ELF-1 (cell line): ENCODE data around the gene BLACAT1.

ENCODE experiments used
- DNase-seq: peaks from one replicate; pipeline ENCODE4 v3.0.0-alpha.2; 2016; ENCODE audit warnings: low read depth, low spot score

The BLACAT1 gene

GRCh38 chr1:205456868-205457745 is 1.3 kb upstream of the BLACAT1 start:
- peak; percentile 93 for DNase-seq

- peak; percentile 67 for DNase-seq
These were observed 580 bp upstream of the BLACAT1 start for GRCh38 chr1:205456383-205456867.

GRCh38 chr1:205454903-205455335 is 926 bp downstream of the BLACAT1 start:
- peak; percentile 76 for DNase-seq

DNA sequence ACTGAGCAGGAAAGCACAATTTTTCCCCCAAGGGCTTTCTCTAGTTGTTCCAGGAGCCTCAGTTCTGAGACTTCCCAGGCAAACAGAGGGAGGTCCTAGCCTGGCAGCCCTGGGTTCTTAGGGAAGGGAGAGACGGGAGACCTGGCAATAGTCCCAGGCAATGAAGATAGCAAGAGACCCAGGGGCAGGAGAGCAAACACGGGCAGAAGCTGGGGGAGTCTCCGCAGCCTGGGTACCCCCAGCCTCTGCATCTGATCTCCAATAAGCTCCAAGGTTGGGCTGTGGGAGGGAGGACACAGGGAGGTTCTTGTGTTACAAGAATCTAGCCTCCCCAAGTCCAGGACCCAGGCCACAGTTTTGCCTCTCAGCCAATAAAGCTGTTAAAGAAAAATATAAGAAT is 2.4 kb downstream of the BLACAT1 start:
- no peak for DNase-seq

- no peak for DNase-seq
These were observed 2.9 kb downstream of the BLACAT1 start for GRCh38 chr1:205452933-205453332.

GRCh38 chr1:205452364-205452763 is 3.5 kb downstream of the BLACAT1 start:
- no peak for DNase-seq

DNA sequence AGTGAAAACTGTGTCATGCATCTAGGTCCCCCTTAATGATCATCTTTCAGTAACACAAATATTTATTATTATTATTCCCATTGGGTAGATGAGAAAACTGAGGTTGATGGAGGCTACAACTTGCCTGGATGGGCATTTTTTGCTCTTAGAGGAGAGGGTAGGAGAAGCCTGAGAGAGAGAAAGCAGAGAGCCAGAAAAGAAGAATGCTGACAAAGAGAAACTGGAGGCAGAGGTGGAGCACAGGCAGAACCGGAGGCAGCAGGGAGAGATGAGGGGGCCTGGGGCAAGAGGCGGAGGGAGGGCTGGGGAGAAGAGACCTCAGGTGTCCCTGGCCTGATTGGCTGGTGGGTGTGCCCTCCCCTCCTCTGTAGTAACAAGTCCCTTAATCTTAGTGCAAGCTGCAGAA is 4.1 kb downstream of the BLACAT1 start:
- DNase-seq: peak; percentile 94

DNA sequence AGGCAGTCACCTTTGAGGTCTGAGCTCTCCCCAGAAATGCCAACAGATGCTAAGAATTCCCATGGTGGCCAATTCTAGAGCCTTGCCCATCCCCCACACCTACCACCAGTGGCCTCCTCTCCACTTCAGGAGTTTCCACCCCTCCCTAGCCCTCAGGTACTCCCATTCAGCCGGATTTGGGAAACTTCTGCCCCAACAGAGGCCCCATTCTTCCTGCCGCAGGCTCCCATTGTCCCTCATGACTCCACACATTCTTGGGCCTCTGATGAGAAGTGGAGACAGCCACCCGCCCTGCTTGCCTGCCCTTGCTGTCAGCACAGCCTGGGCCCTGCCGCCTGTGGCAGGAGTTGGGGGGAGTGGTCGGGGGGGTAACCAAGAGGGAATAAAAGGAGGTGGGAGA is 4.6 kb downstream of the BLACAT1 start:
- peak; percentile 88 for DNase-seq

DNA sequence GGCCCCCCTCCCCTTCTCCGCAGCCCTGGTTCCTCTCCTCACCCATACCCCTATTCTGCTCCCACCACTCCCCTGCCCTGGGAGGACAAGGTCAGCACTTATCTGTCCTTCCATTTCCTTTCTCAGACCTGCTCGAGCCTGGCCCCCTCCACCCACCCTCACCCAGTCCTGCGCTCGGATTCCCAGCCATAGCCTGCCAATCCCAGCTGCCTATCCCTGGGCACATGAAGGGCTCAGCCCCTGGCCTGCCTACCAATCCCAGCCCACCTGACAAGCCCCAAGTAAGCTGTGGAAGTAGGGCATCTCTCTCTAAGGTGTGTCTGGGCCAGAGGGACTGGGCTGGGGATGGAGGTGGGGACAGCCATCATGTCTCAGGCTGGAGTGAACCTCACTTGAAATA is 5.4 kb downstream of the BLACAT1 start:
- peak; percentile 76 for DNase-seq

DNA sequence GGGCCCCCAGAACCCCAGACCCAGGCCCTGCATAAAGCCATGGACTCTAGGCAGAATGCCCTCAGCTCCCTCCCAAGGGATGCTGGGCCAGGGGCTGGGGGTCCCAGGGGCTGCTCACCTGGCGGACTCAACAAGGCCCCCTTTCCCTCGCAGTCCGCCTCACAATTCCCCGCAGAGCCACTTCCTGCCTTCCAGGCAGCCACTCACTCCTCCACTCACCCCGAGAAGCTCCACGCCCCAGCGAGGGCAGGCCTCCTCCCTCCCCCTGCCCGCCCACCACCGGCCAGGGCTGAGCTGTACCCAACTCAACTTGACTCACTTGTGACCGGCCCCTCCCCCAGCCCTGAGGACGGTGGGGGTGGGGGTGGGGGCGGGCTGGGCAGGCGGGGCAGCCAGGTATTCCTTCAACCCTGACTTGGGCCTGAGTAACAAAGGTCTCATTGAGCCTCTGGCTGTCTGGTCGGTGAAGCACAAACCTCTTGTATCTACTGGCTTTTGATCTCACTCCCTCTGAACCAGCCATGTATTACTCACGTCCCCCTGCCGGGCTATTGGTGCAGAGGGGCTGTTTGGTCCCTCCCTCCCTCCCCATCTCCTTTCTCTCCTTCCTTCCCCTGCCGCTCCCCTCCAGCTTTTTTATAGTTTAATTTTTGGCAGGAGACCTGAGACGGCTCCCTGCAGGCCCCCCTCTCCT is 5.9 kb downstream of the BLACAT1 start:
- peak; percentile 93 for DNase-seq

GRCh38 chr1:205449254-205449749 is 6.5 kb downstream of the BLACAT1 start:
- DNase-seq: peak; percentile 62

GRCh38 chr1:205448540-205449253 is 7.1 kb downstream of the BLACAT1 start:
- peak; percentile 82 for DNase-seq

GRCh38 chr1:205447457-205448341 is 8.1 kb downstream of the BLACAT1 start:
- DNase-seq: peak; percentile 90

DNA sequence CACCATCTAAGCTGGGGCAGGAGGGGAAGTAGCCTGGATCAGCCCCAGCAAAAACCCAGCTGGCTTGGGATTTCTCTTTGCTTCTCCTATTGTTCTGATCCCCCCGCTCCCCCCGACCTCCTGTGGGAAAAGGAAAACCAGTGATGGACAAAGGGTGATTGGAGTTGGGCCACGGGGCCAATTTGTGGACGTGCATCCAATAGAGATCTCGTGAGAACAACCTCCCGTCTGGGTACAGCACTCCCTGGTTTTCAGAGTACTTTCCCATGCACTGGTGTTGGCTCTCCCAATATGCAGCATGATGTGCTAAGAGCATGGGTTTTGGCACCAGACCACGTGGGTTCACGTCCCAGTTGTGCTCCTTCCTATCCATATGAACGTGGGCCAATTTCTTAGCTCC is 9.0 kb downstream of the BLACAT1 start:
- DNase-seq: no peak

DNA sequence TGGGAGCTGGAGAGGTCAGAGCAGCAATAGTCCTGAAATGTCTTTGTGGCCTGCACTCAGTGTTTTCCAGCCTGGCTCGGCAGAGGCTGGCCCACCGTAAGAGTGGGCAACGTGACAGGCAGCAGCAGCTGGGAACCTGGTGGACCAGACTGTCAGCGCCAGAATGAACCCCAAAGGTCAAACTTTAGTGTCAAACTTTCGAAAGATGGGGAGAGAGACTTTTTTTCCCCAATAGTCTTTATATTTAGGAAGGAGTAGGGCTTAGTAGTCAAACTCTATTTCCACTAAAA is 10.3 kb downstream of the BLACAT1 start:
- DNase-seq: no peak

DNA sequence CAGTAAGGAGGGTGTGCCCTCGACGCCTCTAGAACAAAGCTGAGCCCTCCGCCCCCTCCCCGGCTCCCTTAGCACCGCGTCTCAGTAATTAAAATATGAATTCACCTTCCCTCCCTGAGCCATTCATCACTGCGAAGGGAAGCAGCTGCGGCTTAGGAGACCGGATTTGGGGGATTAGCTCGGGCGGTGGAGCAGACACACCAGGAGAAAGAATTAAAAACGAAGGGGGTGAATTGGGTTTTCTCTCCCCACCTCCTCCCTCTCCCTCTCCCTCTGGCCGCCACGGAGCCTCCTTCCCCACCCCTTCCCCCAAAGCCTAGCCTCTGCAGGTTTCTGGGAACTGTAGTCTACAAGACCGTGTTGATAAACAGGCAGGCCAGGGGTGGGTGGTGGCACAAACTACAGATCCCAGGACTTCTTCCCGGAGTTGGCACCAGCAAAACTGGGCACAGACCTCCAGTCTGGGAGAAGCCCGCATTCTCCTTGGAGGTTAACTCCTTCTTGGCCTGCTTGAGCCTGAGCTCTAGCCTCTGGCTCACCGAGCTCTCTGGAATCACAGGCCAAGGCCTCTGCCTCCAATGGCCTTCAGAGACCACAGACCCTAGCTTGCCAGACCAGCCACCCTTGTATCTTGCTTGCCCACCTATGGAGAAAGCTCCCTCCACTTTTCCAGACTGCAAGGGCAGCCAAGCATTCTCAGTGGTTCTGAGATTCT is 10.8 kb downstream of the BLACAT1 start:
- DNase-seq: peak; percentile 80

DNA sequence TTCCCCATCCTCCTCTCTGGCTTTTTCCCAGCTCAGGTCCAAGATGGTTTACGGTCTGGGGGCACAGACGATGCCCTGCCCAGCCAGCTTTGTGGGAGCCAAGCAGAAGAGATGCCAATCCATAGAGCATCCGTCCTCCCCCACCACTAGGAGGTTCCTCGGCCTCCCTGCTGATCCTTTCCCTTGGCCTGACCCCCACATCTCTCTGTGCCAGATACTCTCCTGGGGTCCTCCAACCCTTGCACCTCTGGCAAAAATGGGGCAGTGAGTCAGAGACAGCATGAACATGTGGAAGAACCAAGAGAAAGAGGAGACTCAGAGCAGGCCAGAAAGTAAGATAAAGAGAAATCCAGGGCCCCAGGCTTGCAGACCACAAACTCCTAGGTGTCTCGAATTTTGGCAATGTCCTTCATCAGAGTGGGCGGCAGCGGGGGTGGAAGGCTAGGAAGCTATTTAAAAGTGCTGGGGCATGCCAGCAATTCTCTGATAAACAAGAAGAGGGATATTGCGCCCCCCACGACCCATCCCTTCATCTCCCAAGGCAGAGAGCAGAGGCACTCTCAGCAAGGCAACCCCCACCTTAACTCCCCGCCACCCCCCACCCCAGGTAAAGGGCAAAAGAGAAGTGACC is 11.4 kb downstream of the BLACAT1 start:
- DNase-seq: no peak

GRCh38 chr1:205443585-205444299 is 12.1 kb downstream of the BLACAT1 start:
- DNase-seq: no peak

GRCh38 chr1:205442051-205442725 is 13.7 kb downstream of the BLACAT1 start:
- peak; percentile 54 for DNase-seq
